ENCODE measurements around the gene CAPN11.
"Not testable (repeated sequence)": the region's sequence is repeated elsewhere in the genome, so short reads cannot be mapped to it uniquely, and the experiment has no call there.

The CAPN11 gene

GRCh38 chr6:44172731-44173500 lies 14.3 kb downstream of the CAPN11 start:
- H3K27ac ChIP-seq (ENCODE audit: low read length), result no peak overlapping the region
- H3K4me3 ChIP-seq (ENCODE audit: low read length in 2 of 2), result peak overlapping the region in 1 of 2 donors; percentile 58
- no peaks in the 10 kb centered on the region for H3K27me3 ChIP-seq (ENCODE audit: control insufficient read depth in 1 of 2, insufficient read depth in 2 of 2, low read length in 2 of 2)
- H3K4me1 ChIP-seq (ENCODE audit: control insufficient read depth, insufficient read depth, low read length), result peaks cover 8% of the 10 kb centered on the region
- no peaks in the 10 kb centered on the region for H3K9me3 ChIP-seq (ENCODE audit: control insufficient read depth in 2 of 2, low read length in 2 of 2)
- no peaks in the 10 kb centered on the region for H3K36me3 ChIP-seq (ENCODE audit: control insufficient read depth in 2 of 2, insufficient read depth in 2 of 2, low read length in 2 of 2)
- H3K9ac ChIP-seq (ENCODE audit: low read length in 2 of 2), result no peak overlapping the region

GRCh38 chr6:44176130-44176761 lies 17.6 kb downstream of the CAPN11 start:
- Histone ChIP-seq H3K27ac (ENCODE audit: low read length) (no peak overlapping the region), H3K9me3 (ENCODE audit: control insufficient read depth in 2 of 2, low read length in 2 of 2) (no peaks in the 10 kb centered on the region), H3K36me3 (ENCODE audit: control insufficient read depth in 2 of 2, insufficient read depth in 2 of 2, low read length in 2 of 2) (no peaks in the 10 kb centered on the region), H3K4me3 (ENCODE audit: low read length in 2 of 2) (no peak overlapping the region), H3K4me1 (ENCODE audit: control insufficient read depth, insufficient read depth, low read length) (peaks cover 8% of the 10 kb centered on the region), H3K9ac (ENCODE audit: low read length in 2 of 2) (no peak overlapping the region), H3K27me3 (ENCODE audit: control insufficient read depth in 1 of 2, insufficient read depth in 2 of 2, low read length in 2 of 2) (no peaks in the 10 kb centered on the region)

GRCh38 chr6:44176762-44177509 lies 18.3 kb downstream of the CAPN11 start:
- Histone ChIP-seq H3K4me1 (ENCODE audit: control insufficient read depth, insufficient read depth, low read length) (peaks cover 8% of the 10 kb centered on the region), H3K27ac (ENCODE audit: low read length) (no peak overlapping the region), H3K4me3 (ENCODE audit: low read length in 2 of 2) (no peak overlapping the region), H3K27me3 (ENCODE audit: control insufficient read depth in 1 of 2, insufficient read depth in 2 of 2, low read length in 2 of 2) (no peaks in the 10 kb centered on the region), H3K36me3 (ENCODE audit: control insufficient read depth in 2 of 2, insufficient read depth in 2 of 2, low read length in 2 of 2) (no peaks in the 10 kb centered on the region), H3K9ac (ENCODE audit: low read length in 2 of 2) (no peak overlapping the region), H3K9me3 (ENCODE audit: control insufficient read depth in 2 of 2, low read length in 2 of 2) (no peaks in the 10 kb centered on the region)

GRCh38 chr6:44177691-44178423 lies 19.2 kb downstream of the CAPN11 start:
- H3K9ac ChIP-seq (ENCODE audit: low read length in 2 of 2), result no peak overlapping the region
- no peaks in the 10 kb centered on the region for H3K36me3 ChIP-seq (ENCODE audit: control insufficient read depth in 2 of 2, insufficient read depth in 2 of 2, low read length in 2 of 2)
- H3K27me3 ChIP-seq (ENCODE audit: control insufficient read depth in 1 of 2, insufficient read depth in 2 of 2, low read length in 2 of 2), result no peaks in the 10 kb centered on the region
- H3K4me1 ChIP-seq (ENCODE audit: control insufficient read depth, insufficient read depth, low read length), result peaks cover 4% of the 10 kb centered on the region
- H3K9me3 ChIP-seq (ENCODE audit: control insufficient read depth in 2 of 2, low read length in 2 of 2), result no peaks in the 10 kb centered on the region
- no peak overlapping the region for H3K27ac ChIP-seq (ENCODE audit: low read length)
- no peak overlapping the region for H3K4me3 ChIP-seq (ENCODE audit: low read length in 2 of 2)

GRCh38 chr6:44178424-44179071 lies 19.9 kb downstream of the CAPN11 start:
- Histone ChIP-seq H3K9ac (ENCODE audit: low read length in 2 of 2) (no peak overlapping the region), H3K4me3 (ENCODE audit: low read length in 2 of 2) (no peak overlapping the region), H3K27me3 (ENCODE audit: control insufficient read depth in 1 of 2, insufficient read depth in 2 of 2, low read length in 2 of 2) (no peaks in the 10 kb centered on the region), H3K4me1 (ENCODE audit: control insufficient read depth, insufficient read depth, low read length) (no peaks in the 10 kb centered on the region), H3K27ac (ENCODE audit: low read length) (no peak overlapping the region), H3K9me3 (ENCODE audit: control insufficient read depth in 2 of 2, low read length in 2 of 2) (no peaks in the 10 kb centered on the region), H3K36me3 (ENCODE audit: control insufficient read depth in 2 of 2, insufficient read depth in 2 of 2, low read length in 2 of 2) (no peaks in the 10 kb centered on the region)

- H3K4me3 ChIP-seq (ENCODE audit: low read length in 2 of 2), result no peak overlapping the region
- no peaks in the 10 kb centered on the region for H3K27me3 ChIP-seq (ENCODE audit: control insufficient read depth in 1 of 2, insufficient read depth in 2 of 2, low read length in 2 of 2)
- H3K27ac ChIP-seq (ENCODE audit: low read length), result no peak overlapping the region
- no peak overlapping the region for H3K9ac ChIP-seq (ENCODE audit: low read length in 2 of 2)
- H3K36me3 ChIP-seq (ENCODE audit: control insufficient read depth in 2 of 2, insufficient read depth in 2 of 2, low read length in 2 of 2), result no peaks in the 10 kb centered on the region
- H3K9me3 ChIP-seq (ENCODE audit: control insufficient read depth in 2 of 2, low read length in 2 of 2), result no peaks in the 10 kb centered on the region
- no peaks in the 10 kb centered on the region for H3K4me1 ChIP-seq (ENCODE audit: control insufficient read depth, insufficient read depth, low read length)
Observed at GRCh38 chr6:44179072-44179536, 20.5 kb downstream of the CAPN11 start.

- Histone ChIP-seq H3K36me3 (ENCODE audit: control insufficient read depth in 2 of 2, insufficient read depth in 2 of 2, low read length in 2 of 2) (no peaks in the 10 kb centered on the region), H3K4me1 (ENCODE audit: control insufficient read depth, insufficient read depth, low read length) (no peaks in the 10 kb centered on the region), H3K9ac (ENCODE audit: low read length in 2 of 2) (no peak overlapping the region), H3K4me3 (ENCODE audit: low read length in 2 of 2) (no peak overlapping the region), H3K9me3 (ENCODE audit: control insufficient read depth in 2 of 2, low read length in 2 of 2) (no peaks in the 10 kb centered on the region), H3K27ac (ENCODE audit: low read length) (no peak overlapping the region), H3K27me3 (ENCODE audit: control insufficient read depth in 1 of 2, insufficient read depth in 2 of 2, low read length in 2 of 2) (no peaks in the 10 kb centered on the region)
Observed at GRCh38 chr6:44179648-44180047, 21.0 kb downstream of the CAPN11 start.

GRCh38 chr6:44180406-44180805 lies 21.8 kb downstream of the CAPN11 start:
- H3K4me1 ChIP-seq (ENCODE audit: control insufficient read depth, insufficient read depth, low read length), result no peaks in the 10 kb centered on the region
- H3K36me3 ChIP-seq (ENCODE audit: control insufficient read depth in 2 of 2, insufficient read depth in 2 of 2, low read length in 2 of 2), result no peaks in the 10 kb centered on the region
- no peaks in the 10 kb centered on the region for H3K9me3 ChIP-seq (ENCODE audit: control insufficient read depth in 2 of 2, low read length in 2 of 2)

GRCh38 chr6:44180886-44181285 lies 22.3 kb downstream of the CAPN11 start:
- Histone ChIP-seq H3K36me3 (ENCODE audit: control insufficient read depth in 2 of 2, insufficient read depth in 2 of 2, low read length in 2 of 2) (no peaks in the 10 kb centered on the region), H3K27me3 (ENCODE audit: control insufficient read depth in 1 of 2, insufficient read depth in 2 of 2, low read length in 2 of 2) (no peaks in the 10 kb centered on the region), H3K4me1 (ENCODE audit: control insufficient read depth, insufficient read depth, low read length) (no peaks in the 10 kb centered on the region), H3K9me3 (ENCODE audit: control insufficient read depth in 2 of 2, low read length in 2 of 2) (no peaks in the 10 kb centered on the region), H3K27ac (ENCODE audit: low read length) (no peak overlapping the region), H3K9ac (ENCODE audit: low read length in 2 of 2) (no peak overlapping the region), H3K4me3 (ENCODE audit: low read length in 2 of 2) (no peak overlapping the region)

More at GRCh38 chr6:44180406-44180805, 21.8 kb downstream of the CAPN11 start:
- H3K27me3 ChIP-seq (ENCODE audit: control insufficient read depth in 1 of 2, insufficient read depth in 2 of 2, low read length in 2 of 2), result no peaks in the 10 kb centered on the region
- H3K9ac ChIP-seq (ENCODE audit: low read length in 2 of 2), result no peak overlapping the region
- H3K27ac ChIP-seq (ENCODE audit: low read length), result no peak overlapping the region
- H3K4me3 ChIP-seq (ENCODE audit: low read length in 2 of 2), result no peak overlapping the region

GRCh38 chr6:44181784-44182183 lies 23.2 kb downstream of the CAPN11 start:
- H3K4me1 ChIP-seq (ENCODE audit: control insufficient read depth, insufficient read depth, low read length); H3K27ac ChIP-seq (ENCODE audit: low read length); H3K9ac ChIP-seq (ENCODE audit: low read length in 2 of 2); H3K9me3 ChIP-seq (ENCODE audit: control insufficient read depth in 2 of 2, low read length in 2 of 2); H3K36me3 ChIP-seq (ENCODE audit: control insufficient read depth in 2 of 2, insufficient read depth in 2 of 2, low read length in 2 of 2); H3K27me3 ChIP-seq (ENCODE audit: control insufficient read depth in 1 of 2, insufficient read depth in 2 of 2, low read length in 2 of 2); H3K4me3 ChIP-seq (ENCODE audit: low read length in 2 of 2): not testable (repeated sequence)
